Thoracic aorta (tissue), 2 donors: ENCODE data around the gene TMEM233. TPM values are rescaled to one million over a fixed set of nuclear protein-coding genes. Genes with fewer than 3 reads are reported as not detected.

Experiments
- ATAC-seq: fragments of 150-250 bp; one replicate; pipeline ENCODE4 v1.8.0; 2017; ENCODE audit warnings: low read depth; ENCODE audit not compliant: insufficient number of reproducible peaks, low FRiP score
- DNase-seq: peaks from one replicate; pipeline ENCODE4 v3.0.0-alpha.2; 2020; ENCODE audit warnings: low spot score
- H3K27ac ChIP-seq, 2 donors: fragments of 200-600 bp; sonication (generic); 1 replicate in 1 of 2; 2 replicates in 1 of 2; pipeline ENCODE4 v1.5.1; 2016; ENCODE audit warnings: mild to moderate bottlenecking in 2 of 2, moderate library complexity in 2 of 2
- H3K27me3 ChIP-seq: fragments of 200-600 bp; sonication (generic); replicated peaks from 2 replicates; pipeline ENCODE4 v1.6.0; 2016; ENCODE audit warnings: mild to moderate bottlenecking; ENCODE audit not compliant: insufficient read depth
- H3K36me3 ChIP-seq: fragments of 200-600 bp; sonication (generic); one replicate; pipeline ENCODE4 v1.5.1; 2016
- H3K4me1 ChIP-seq, 2 donors: fragments of 200-600 bp; sonication (generic); 1 replicate in 1 of 2; 2 replicates in 1 of 2; pipeline versions ENCODE4 v1.5.1 to v1.6.0; 2016; ENCODE audit warnings: low read depth in 2 of 2, mild to moderate bottlenecking in 1 of 2; ENCODE audit not compliant: control insufficient read depth in 1 of 2
- H3K4me3 ChIP-seq: fragments of 200-600 bp; sonication (generic); 2 replicates; pipeline ENCODE4 v1.5.1; 2016; ENCODE audit warnings: mild to moderate bottlenecking
- H3K9me3 ChIP-seq: fragments of 200-600 bp; sonication (generic); 2 replicates; pipeline ENCODE4 v1.5.1; 2016
- CTCF ChIP-seq: fragments of 200-600 bp; sonication (generic); IDR thresholded peaks from one replicate; pipeline ENCODE4 v1.5.1; 2019; ENCODE audit warnings: antibody characterized with exemption
- total RNA-seq, 2 donors: library from RNA; depleted of rRNA; stranded (reverse); fragments of >200 nt; gene quantifications; one replicate each; pipeline versions ENCODE4 v1.1.0 to v1.2.3, GENCODE V29; 2016

TMEM233 gene
- total RNA-seq, 2 donors from 2014 or later: 2.7 TPM; not detected in 1

- ATAC-seq (no peak), DNase-seq (no peak)
- TF ChIP-seq CTCF: no peak
- Histone ChIP-seq H3K27me3 (no peaks in the 10 kb centered on the region), H3K27ac (no peak overlapping the region), H3K4me1 (no peaks in the 10 kb centered on the region), H3K9me3 (no peaks in the 10 kb centered on the region), H3K4me3 (no peak overlapping the region), H3K36me3 (peaks cover 72% of the 10 kb centered on the region)
Measured at GRCh38 chr12:119676022-119676421, 82.4 kb downstream of the TMEM233 start.

GRCh38 chr12:119676573-119676972 lies 83.0 kb downstream of the TMEM233 start:
- Histone ChIP-seq H3K27ac (no peak overlapping the region), H3K9me3 (no peaks in the 10 kb centered on the region), H3K27me3 (no peaks in the 10 kb centered on the region), H3K4me1 (no peaks in the 10 kb centered on the region), H3K4me3 (no peak overlapping the region), H3K36me3 (peaks cover 71% of the 10 kb centered on the region)
- ATAC-seq (no peak), DNase-seq (no peak)
- no peak for TF ChIP-seq CTCF

- ATAC-seq (no peak), DNase-seq (no peak)
- no peaks in the 10 kb centered on the region for H3K9me3 ChIP-seq
- no peak for TF ChIP-seq CTCF
- peaks cover 62% of the 10 kb centered on the region for H3K36me3 ChIP-seq
- no peak overlapping the region for H3K4me3 ChIP-seq
- H3K27me3 ChIP-seq: no peaks in the 10 kb centered on the region
- no peaks in the 10 kb centered on the region for H3K4me1 ChIP-seq
- H3K27ac ChIP-seq: no peak overlapping the region
Measured at GRCh38 chr12:119678459-119678858, 84.9 kb downstream of the TMEM233 start.

GRCh38 chr12:119679081-119679480 lies 85.5 kb downstream of the TMEM233 start:
- peaks cover 56% of the 10 kb centered on the region for H3K36me3 ChIP-seq
- DNase-seq (no peak), ATAC-seq (no peak)
- H3K4me3 ChIP-seq: no peak overlapping the region
- H3K27me3 ChIP-seq: no peaks in the 10 kb centered on the region
- no peaks in the 10 kb centered on the region for H3K4me1 ChIP-seq
- no peaks in the 10 kb centered on the region for H3K9me3 ChIP-seq
- no peak for TF ChIP-seq CTCF
- H3K27ac ChIP-seq: no peak overlapping the region

GRCh38 chr12:119679490-119679889 lies 85.9 kb downstream of the TMEM233 start:
- TF ChIP-seq CTCF: no peak
- Histone ChIP-seq H3K9me3 (no peaks in the 10 kb centered on the region), H3K4me3 (no peak overlapping the region), H3K27ac (no peak overlapping the region), H3K4me1 (no peaks in the 10 kb centered on the region), H3K36me3 (peaks cover 52% of the 10 kb centered on the region), H3K27me3 (no peaks in the 10 kb centered on the region)
- no peak for ATAC-seq
- DNase-seq: no peak
